Raji (cell line): Measurements from ENCODE around the gene FHL2.

ENCODE experiments used
- POLR2A ChIP-seq: IDR thresholded peaks from 2 replicates; pipeline ENCODE4 v1.6.1; 2011; ENCODE audit warnings: low read depth, low read length, control low read depth; ENCODE audit not compliant: insufficient read depth

Gene FHL2

DNA sequence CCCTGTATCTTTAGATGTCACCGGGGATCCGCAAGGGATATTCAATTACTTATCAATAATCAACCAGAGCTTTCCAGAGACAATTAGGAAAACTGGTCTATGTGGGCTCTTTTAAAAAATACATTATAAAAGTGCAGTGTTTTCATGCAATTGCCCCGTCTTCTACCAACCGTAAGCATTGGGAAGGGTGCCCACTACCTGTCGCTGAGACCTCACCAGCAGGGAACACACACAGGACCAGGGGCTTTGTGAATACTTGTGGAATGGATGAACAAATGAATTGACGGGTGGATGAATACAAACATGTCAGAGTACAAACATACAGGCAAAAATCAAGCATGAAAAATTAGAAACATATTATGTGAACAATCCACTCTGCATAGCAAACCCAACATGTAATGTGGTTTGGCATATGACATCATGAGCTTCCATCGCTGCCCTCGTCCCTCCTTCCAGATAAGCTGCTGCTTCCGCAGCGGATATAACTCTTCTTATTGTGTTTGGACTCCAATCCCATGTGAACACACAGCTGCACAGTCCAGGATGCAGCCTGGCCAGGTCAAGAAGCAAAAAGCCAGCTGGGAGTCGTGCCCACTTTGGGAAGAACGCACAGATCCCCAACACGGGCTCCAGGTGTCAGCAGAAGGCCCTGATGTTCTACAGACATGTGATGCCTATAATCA, 5.3 kb downstream of the FHL2 start:
- TF ChIP-seq POLR2A = no peak

DNA sequence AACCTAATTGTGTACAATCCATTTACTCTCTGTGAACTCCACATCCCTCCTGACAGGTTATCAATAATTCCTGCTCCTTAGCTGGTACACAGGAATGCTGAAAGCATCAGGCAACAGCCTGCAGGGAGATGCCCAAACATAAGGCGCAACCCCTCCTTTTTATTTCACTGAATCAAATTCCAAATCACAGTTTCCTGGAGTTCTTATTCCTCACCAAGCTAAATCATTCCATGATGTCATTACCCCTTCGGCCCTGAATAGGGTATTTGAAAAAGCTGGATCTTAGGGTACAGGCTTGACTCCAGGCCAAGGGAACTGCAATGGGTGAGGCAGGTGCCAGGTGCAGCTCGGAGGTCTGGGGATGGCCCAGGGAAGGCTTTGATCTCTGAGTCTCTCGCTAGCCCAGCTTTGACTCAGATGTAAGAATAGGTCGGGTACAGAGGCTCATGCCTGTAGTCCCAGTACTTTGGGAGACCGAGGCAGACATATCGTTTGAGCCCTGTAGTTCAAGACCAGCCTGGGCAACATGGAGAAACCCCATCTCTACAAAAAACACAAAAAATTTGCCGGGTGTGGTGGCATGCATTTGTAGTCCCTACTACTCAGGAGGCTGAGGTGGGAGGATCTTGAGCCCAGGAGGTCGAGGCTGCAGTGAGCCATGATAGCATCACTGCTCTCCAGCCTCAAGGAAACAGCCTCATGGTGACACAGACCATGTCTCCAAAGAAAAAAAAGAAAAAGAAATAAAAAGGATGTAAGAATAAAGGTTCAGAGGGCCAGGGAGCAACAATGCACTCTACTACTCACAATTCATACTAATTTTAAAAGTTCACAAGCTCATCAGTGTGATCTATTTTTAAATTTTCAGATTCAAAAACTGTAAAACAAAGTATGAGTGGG, 6.8 kb downstream of the FHL2 start:
- TF ChIP-seq POLR2A = no peak

DNA sequence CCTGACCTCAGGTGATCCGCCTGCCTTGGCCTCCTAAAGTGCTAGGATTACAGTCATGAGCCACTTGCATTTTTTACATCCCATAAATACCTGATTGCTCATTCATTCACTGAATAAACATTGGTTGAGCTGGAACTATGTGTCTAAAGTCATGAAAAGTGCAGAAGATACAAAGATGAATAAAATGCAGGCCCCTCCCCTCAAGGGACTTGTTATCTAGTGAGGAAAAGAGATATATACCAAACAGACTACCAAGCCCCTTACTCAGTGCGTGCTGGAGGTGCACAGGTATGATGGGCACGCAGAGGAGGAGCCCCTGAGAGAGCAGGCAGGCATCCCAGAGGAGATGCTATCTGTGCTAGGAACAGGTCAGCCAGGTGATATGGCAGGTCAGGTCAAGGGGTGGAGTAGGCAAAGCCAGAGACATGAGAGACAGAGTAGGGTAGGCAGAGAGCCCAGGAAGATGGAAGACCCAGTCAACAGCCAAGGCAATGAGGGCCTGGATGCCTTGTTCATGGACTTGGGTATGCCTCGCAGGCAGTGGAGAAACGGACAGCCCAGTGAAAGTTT, 7.7 kb downstream of the FHL2 start:
- no peak for TF ChIP-seq POLR2A

DNA sequence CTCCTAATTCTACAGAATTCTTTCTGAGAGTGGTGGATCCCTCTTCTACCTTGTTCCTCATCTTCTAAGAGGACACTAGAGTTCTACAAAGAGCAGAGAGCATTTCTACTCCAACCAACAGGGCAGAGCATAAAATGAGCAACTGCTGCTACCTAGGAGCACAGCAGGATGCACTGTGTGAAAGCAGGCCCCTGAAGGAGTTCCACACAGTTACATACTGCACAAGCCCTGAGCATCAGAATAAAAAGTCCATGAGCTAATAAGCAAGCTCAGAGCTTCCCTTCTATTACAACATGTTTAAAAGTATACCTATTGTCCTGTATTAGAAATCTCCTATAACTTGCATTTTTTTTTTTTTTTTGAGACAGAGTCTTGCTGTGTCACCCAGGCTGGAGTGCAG, 8.4 kb downstream of the FHL2 start:
- TF ChIP-seq POLR2A = no peak

DNA sequence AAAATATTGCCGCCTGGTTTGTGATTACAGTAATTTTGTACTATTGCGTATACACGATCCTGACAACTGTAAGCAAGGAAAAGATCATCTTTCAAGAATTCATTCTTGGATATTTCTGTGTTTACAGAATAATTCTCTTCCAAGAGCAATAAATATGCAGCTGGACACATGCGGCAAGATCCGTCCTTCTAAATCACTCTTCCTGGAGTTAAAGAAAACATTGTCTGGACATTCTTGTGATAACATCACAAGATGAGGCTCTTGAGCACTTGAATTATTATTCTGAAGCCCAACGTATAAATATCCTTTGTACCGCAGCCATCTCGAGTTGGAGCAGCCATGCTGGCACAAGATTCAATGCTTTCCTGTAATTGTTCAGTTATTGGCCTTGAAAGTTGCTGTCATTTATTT, 9.9 kb downstream of the FHL2 start:
- no peak for TF ChIP-seq POLR2A

DNA sequence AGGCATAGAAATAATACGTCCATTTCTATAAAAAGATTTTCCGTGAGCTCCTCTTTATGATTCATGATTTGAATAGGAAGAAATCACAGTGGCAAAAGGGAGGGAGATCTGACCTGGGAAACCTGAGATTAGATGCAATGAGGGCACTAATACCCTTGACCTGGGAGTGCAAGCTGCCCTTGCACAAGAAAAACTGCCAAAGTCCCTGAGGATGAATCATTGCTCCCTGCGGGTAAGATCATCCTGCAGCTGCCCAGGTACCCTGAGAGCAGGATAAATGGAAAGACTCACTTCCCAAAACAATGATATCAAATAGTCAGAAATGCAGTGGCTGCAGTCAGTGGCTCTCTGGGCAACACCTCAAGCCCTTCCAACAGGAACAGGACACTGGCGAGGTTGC, 11.6 kb downstream of the FHL2 start:
- no peak for TF ChIP-seq POLR2A

DNA sequence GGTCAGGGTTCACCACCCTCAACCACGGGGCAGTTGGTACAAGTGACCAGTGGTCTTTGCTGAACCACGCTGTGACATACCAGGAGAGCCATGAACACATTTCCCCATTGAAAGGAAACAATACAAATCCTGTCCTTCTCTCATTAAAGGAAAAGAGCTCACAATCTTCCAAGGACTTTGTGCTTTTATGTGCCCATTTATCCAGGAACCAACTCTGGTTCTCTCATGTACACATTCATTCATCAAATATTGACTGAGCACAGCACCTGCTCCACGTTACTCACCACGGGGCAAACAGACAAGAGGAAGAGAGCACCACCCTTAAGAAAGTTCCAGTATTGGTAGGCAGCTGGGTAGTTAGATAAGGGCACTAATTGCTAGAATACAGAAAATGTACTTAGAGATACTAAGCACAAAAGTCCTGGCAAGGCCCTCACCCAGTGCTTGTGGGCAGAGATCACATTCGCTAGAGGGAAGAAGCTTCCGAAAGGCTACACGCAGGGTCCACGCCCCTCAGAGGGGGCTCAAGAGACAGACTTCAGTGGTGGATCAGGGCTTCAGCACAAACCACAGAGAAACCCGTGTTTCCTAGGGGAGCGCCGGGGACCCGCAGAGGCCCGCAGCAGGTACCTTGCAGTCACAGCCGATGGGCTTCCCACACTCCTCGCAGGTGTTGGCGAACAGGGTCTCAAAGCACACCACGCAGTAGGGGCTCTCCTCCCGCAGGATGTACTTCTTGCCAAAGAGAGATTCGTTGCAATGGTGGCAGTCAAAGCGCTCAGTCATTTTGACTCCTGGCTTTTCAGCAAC, 12.9 kb downstream of the FHL2 start:
- TF ChIP-seq POLR2A = no peak

DNA sequence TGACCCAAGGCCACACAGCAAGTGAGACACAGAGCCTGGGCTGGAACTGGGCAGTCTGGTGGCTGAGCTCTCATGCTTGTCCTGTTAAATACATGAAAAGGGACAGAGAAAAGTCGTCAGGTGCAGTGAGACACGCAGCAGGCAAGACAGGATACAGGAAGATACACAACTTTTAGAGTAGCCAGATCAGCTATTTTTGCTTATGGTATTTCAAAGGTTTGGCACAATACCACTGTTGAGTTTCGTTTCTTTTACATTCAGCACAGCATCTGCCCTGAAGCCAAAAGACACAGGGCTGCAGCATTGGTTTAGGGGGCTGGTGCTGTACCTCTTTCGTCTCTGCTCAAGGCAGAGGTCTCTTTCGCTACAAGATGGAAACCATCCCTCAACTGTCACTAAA, 14.0 kb downstream of the FHL2 start:
- no peak for TF ChIP-seq POLR2A

DNA sequence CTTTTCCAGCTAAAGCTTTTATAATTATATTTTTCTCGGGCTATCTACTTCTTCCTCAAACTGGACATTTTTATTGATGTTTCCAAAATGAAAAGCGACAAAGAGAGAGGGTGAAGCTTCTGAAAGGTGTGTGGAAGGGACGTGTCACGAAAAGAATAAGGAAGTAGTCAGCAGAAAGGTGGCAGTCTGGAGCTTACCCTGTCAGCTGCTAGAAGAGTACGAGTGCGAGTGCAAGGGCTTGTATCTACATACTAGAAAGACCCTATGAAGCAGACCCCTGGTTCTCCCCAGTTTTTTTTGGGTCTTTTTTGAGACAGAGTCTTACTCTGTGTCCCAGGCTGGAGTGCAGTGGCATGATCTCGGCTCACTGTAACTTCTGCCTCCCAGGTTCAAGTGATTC, 14.6 kb downstream of the FHL2 start:
- TF ChIP-seq POLR2A = no peak

DNA sequence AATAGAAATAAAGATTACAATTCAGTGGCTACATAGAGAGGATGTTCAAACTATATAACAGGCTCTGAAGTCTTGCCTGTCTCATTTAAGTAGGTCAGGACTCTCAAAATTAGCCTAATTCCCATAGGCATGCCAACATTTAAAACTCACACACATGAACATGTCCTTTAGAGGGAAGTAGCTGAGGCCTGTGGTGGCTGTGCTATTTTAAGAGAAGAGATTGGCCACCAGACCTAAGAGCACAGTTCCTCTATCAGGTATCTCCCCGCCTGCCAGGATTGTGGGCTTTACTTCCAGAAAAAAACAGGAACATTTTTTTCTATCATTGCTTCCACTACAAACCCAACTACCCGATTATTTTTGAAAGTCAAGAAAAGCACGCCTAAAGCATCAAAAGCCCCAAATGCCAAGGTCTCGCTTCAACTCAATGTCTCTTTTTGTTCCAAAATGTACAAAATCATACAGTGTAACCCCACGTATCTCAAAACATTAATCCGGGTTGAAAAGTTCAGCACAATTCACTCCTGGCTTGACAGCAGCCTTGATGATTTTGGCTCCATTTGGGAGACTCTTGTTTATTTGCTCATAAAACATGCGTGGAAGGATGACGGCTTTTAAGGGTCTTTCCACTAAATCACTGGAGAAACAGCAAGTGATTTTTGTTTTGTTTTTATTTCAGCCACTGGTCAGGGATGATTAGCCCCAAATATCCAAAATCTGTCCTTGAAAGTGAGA, 15.3 kb downstream of the FHL2 start:
- TF ChIP-seq POLR2A = no peak

DNA sequence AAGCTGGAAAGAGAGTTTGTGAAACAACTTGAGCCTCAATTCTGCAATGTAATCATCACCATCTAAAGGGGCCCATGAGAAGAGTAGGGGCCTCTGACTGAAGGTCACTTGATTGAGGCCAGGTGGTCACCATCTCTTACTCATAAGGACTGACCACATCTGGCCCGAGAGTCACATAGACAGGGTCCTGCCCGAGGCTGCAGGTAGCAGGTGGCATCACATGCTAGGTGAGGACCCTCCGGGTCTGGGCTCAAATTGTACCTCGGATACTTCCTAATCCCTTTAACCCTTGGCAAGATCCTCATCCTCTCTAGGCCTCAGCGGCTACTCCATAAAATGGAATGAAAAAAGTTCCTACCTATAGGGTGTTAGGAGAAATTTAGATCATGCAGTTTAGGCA, 16.7 kb downstream of the FHL2 start:
- no peak for TF ChIP-seq POLR2A

DNA sequence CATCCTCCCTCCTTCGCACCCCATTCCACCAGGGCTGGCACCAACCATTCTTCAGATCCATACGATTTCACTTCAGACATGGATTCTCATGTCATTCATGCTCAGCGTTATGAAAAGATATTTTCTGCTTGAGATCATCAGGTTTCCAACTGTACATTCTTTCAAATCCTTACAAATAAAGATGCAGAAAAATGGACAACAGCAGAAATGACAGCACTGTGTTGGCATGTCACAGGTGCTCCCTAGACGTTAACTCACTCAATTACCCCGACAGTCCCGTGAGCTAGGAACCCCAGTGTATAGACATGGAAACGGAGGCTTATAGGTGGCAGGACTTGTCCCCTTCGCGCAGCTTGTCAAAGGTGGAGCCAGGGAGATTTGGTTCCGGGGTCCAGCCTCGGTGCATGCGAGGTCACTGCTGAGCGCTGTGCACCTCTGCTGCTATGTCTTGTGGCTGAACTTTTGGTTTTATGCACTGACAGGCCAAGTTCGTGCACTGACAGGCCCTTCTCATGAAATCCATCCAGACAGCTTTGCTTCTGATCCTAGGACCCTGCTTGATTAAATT, 17.7 kb downstream of the FHL2 start:
- TF ChIP-seq POLR2A = no peak

DNA sequence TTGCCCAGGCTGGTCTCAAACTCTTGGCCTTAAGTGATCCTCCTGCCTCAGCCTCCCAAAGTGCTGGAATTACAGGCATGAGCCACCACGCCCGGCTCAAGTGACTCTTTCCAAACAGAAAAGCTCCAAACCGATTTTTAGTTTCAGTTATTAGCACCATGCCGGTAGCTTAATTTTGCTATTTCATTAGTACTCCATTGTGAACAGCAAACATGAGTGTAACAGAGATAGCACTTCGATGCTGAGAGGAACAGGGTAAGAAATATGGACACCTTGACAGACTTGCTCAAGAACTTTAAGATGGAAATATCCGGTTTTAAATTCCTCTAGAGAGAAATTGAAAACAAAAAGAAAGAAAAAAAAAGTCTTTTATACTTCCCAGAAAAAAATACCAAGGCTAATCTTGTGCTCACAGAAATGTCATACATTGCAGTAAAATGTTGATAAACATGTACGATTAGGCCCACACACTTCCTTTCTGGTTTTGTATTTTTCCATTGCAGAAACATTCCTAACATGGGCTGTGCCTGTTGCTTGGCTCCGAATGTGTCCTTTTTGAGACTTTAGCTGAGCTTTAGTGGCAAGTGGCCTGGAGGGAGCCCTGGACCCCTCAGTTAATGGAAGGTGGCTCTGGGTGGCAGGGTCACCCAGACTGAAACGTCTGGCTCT, 18.3 kb downstream of the FHL2 start:
- no peak for TF ChIP-seq POLR2A

DNA sequence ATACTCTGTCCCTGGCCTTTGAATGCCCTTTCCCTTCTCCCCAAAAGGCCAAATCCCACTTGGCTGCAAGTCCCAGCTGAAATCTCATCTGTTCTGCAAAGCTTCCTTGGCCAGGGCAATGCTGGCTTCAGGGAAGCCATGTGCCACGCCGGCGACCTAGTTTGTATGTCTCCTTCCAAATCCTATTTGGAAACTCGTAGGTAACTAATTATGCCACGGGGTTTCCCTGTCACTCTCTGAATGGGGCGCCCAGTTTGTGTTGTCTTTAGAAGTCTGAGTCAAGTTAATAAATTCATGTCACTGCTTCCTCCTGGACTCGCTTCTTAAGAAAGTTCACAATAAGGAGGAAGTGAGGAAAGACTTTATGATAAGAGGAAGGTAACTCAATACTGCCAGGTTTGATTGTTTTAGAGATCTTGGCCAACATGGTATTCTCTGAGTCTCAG, 19.1 kb downstream of the FHL2 start:
- TF ChIP-seq POLR2A = no peak
